H1 (cell line): Measurements from ENCODE around the gene CMIP. TPM values are rescaled to one million over a fixed set of nuclear protein-coding genes. Genes with fewer than 3 reads are reported as not detected.

Source experiments
- CTCF ChIA-PET: fragments of 300-600 bp; sonication (Branson Sonifier 250); formaldehyde crosslinking; loops from one replicate; lab custom pipeline; 2021; ENCODE audit not compliant: partially characterized antibody; lab: Charles Lee
- POLR2A ChIA-PET: fragments of 300-600 bp; sonication (Branson Sonifier 250); formaldehyde crosslinking; loops from one replicate; lab custom pipeline; 2021; ENCODE audit warnings: inconsistent platforms; ENCODE audit not compliant: partially characterized antibody; lab: Charles Lee
- DNase-seq, 2 experiments: peaks; one replicate each; pipeline versions ENCODE4 v3.0.0 to v3.0.0-alpha.2; 2010 to 2022; ENCODE audit warnings: low spot score in 2 of 2, low read depth in 1 of 2, mixed read lengths in 1 of 2
- FAIRE-seq: peaks from 2 replicates; lab custom pipeline; 2011; peaks lifted over from hg19 to GRCh38; lab: Jason Lieb, UNC
- H2AFZ ChIP-seq: 2 replicates; pipeline ENCODE4 v1.8.1; 2012; ENCODE audit warnings: low read length, inconsistent platforms
- H2AK5ac ChIP-seq: 2 replicates; pipeline ENCODE4 v1.6.1; 2013; ENCODE audit warnings: low read depth, low read length
- H2BK120ac ChIP-seq: replicated peaks from 2 replicates; pipeline ENCODE3; 2013; ENCODE audit warnings: low read depth, low read length, inconsistent platforms
- H2BK12ac ChIP-seq: 2 replicates; pipeline ENCODE4 v1.6.1; 2013; ENCODE audit warnings: low read depth, low read length
- H2BK15ac ChIP-seq: 2 replicates; pipeline ENCODE4 v1.6.1; 2013; ENCODE audit warnings: low read length
- H2BK20ac ChIP-seq: 2 replicates; pipeline ENCODE4 v1.6.1; 2013; ENCODE audit warnings: low read length
- H2BK5ac ChIP-seq: 2 replicates; pipeline ENCODE4 v1.6.1; 2013; ENCODE audit warnings: low read depth, low read length
- H3K14ac ChIP-seq: 2 replicates; pipeline ENCODE4 v1.6.1; 2013; ENCODE audit warnings: inconsistent platforms; ENCODE audit not compliant: insufficient read length
- H3K18ac ChIP-seq: 2 replicates; pipeline ENCODE4 v1.6.1; 2013; ENCODE audit warnings: low read length; ENCODE audit errors: extremely low read depth
- H3K23ac ChIP-seq: 2 replicates; pipeline ENCODE4 v1.6.1; 2013; ENCODE audit warnings: inconsistent platforms; ENCODE audit not compliant: insufficient read length
- H3K23me2 ChIP-seq: 2 replicates; pipeline ENCODE4 v1.6.1; 2013; ENCODE audit warnings: low read depth, low read length
- H3K27ac ChIP-seq: 2 replicates; pipeline ENCODE4 v1.6.1; 2011; ENCODE audit warnings: low read depth, low read length, inconsistent platforms
- H3K27me3 ChIP-seq, 4 experiments: replicated peaks in 1 of 4; 1 replicate in 1 of 4; 2 replicates in 3 of 4; pipeline versions ENCODE4 v1.6.1 to v1.8.1; 2011 to 2013; ENCODE audit warnings: low read length in 3 of 4, mild to moderate bottlenecking in 3 of 4, inconsistent platforms in 2 of 4, mixed read lengths in 2 of 4, moderate library complexity in 1 of 4; ENCODE audit not compliant: control insufficient read depth in 3 of 4, insufficient read depth in 3 of 4; ENCODE audit errors: extremely low read depth in 1 of 4
- H3K36me3 ChIP-seq, 4 experiments: 2 replicates each; pipeline versions ENCODE4 v1.6.1 to v1.8.1; 2011 to 2013; ENCODE audit warnings: mild to moderate bottlenecking in 4 of 4, low read length in 3 of 4, moderate library complexity in 2 of 4, control low read depth in 1 of 4, inconsistent platforms in 1 of 4; ENCODE audit not compliant: insufficient read depth in 4 of 4, control insufficient read depth in 2 of 4
- H3K4ac ChIP-seq: replicated peaks from 2 replicates; pipeline ENCODE3; 2013; ENCODE audit warnings: low read length, low read depth, mixed read lengths, inconsistent platforms; ENCODE audit not compliant: insufficient read length
- H3K4me1 ChIP-seq, 4 experiments: replicated peaks in 1 of 4; 1 replicate in 1 of 4; 2 replicates in 3 of 4; pipeline versions ENCODE4 v1.6.1 to v1.8.1; 2011 to 2013; ENCODE audit warnings: low read length in 3 of 4, inconsistent platforms in 2 of 4, mixed read lengths in 1 of 4; ENCODE audit not compliant: insufficient read depth in 4 of 4, control insufficient read depth in 3 of 4
- H3K4me2 ChIP-seq, 2 experiments: 2 replicates each; pipeline versions ENCODE4 v1.6.1 to v1.8.1; 2011 to 2013; ENCODE audit warnings: low read depth in 2 of 2, low read length in 2 of 2, control low read depth in 1 of 2, inconsistent platforms in 1 of 2, mild to moderate bottlenecking in 1 of 2; ENCODE audit not compliant: insufficient read depth in 1 of 2
- H3K4me3 ChIP-seq, 4 experiments: fragments of 200-600, 300-600 bp in 1 of 4; sonication (generic), shearing (Covaris generic), sonication (Bioruptor Twin) in 1 of 4; 2 replicates each; pipeline versions ENCODE4 v1.5.1 to v1.8.1; 2011 to 2016; ENCODE audit warnings: low read length in 4 of 4, low read depth in 3 of 4, control low read depth in 2 of 4, inconsistent platforms in 2 of 4, mild to moderate bottlenecking in 2 of 4, mixed read lengths in 1 of 4, moderate library complexity in 1 of 4; ENCODE audit not compliant: insufficient read depth in 2 of 4; ENCODE audit errors: extremely low read depth in 1 of 4
- H3K56ac ChIP-seq: replicated peaks from 2 replicates; pipeline ENCODE3; 2013; ENCODE audit warnings: low read depth, mild to moderate bottlenecking, mixed read lengths, low read length, inconsistent platforms; ENCODE audit not compliant: insufficient read length
- H3K79me1 ChIP-seq: 2 replicates; pipeline ENCODE4 v1.6.1; 2013; ENCODE audit warnings: low read depth, low read length, control low read depth
- H3K79me2 ChIP-seq, 2 experiments: 2 replicates each; pipeline versions ENCODE4 v1.6.1 to v1.8.1; 2012 to 2013; ENCODE audit warnings: low read length in 2 of 2, mild to moderate bottlenecking in 2 of 2, inconsistent platforms in 1 of 2; ENCODE audit not compliant: insufficient read depth in 2 of 2, control insufficient read depth in 1 of 2
- H3K9ac ChIP-seq, 4 experiments: replicated peaks in 1 of 4; 1 replicate in 1 of 4; 2 replicates in 3 of 4; pipeline versions ENCODE4 v1.6.1 to v1.8.1; 2011 to 2013; ENCODE audit warnings: low read depth in 3 of 4, low read length in 3 of 4, control low read depth in 2 of 4, mild to moderate bottlenecking in 2 of 4, moderate library complexity in 2 of 4, inconsistent platforms in 1 of 4; ENCODE audit errors: extremely low read depth in 1 of 4
- H3K9me3 ChIP-seq, 2 experiments: 2 replicates each; pipeline versions ENCODE4 v1.6.1 to v1.8.1; 2012 to 2013; ENCODE audit warnings: mild to moderate bottlenecking in 2 of 2, moderate library complexity in 2 of 2, control low read depth in 1 of 2, inconsistent platforms in 1 of 2, low read depth in 1 of 2, low read length in 1 of 2, mixed read lengths in 1 of 2; ENCODE audit not compliant: insufficient read depth in 2 of 2
- H4K20me1 ChIP-seq, 2 experiments: replicated peaks in 1 of 2; 2 replicates each; pipeline versions ENCODE3 to v1.8.1; 2011 to 2013; ENCODE audit warnings: inconsistent platforms in 2 of 2, low read length in 2 of 2, mild to moderate bottlenecking in 1 of 2; ENCODE audit not compliant: insufficient read depth in 2 of 2, control insufficient read depth in 1 of 2
- H4K5ac ChIP-seq: 2 replicates; pipeline ENCODE4 v1.6.1; 2013; ENCODE audit warnings: low read length, low read depth, mixed read lengths, inconsistent platforms; ENCODE audit not compliant: insufficient read length
- H4K8ac ChIP-seq: 2 replicates; pipeline ENCODE4 v1.8.0; 2013; ENCODE audit warnings: mild to moderate bottlenecking, moderate library complexity, low read length, inconsistent platforms; ENCODE audit not compliant: insufficient read depth; ENCODE audit errors: extremely low read depth
- H4K91ac ChIP-seq: replicated peaks from 2 replicates; pipeline ENCODE3; 2013; ENCODE audit warnings: low read length, mixed read lengths, inconsistent platforms; ENCODE audit not compliant: insufficient read length
- CBX5 ChIP-seq: fragments of 300-800, 300-1000 bp; sonication (generic); IDR thresholded peaks from 2 replicates; pipeline ENCODE4 v1.7.1; 2016; ENCODE audit warnings: antibody characterized with exemption, low read length, low read depth
- SUZ12 ChIP-seq: fragments of 200-600 bp; sonication (generic); IDR thresholded peaks from 2 replicates; pipeline ENCODE4 v1.6.1; 2012; ENCODE audit warnings: mild to moderate bottlenecking, inconsistent platforms, low read length, moderate library complexity, mixed read lengths
- WGBS, 2 experiments: shearing (Covaris generic) in 1 of 2; methylation state at CpG; one replicate each; pipeline versions ENCODE4 v1.1.6 to v1.1.7; 2013 to 2015; ENCODE audit warnings: low lambda C conversion rate in 2 of 2, mixed read lengths in 2 of 2, inconsistent platforms in 1 of 2, low coverage in 1 of 2, missing lambda C conversion rate in 1 of 2; ENCODE audit not compliant: insufficient replicate concordance in 2 of 2, insufficient coverage in 1 of 2, insufficient read length in 1 of 2; ENCODE audit errors: extremely low coverage in 1 of 2, missing lambda C conversion rate in 1 of 2; 5-methylcytosine and 5-hydroxymethylcytosine counted together
- polyA plus RNA-seq, 7 experiments: library from polyadenylated mRNA; depleted of rRNA in 3 of 7; stranded (reverse) in 5 of 7; unstranded in 2 of 7; fragments of >200 nt in 5 of 7; fragments of 200-250 nt in 2 of 7; gene quantifications; 1 replicate in 5 of 7; 2 replicates in 1 of 7; 4 replicates in 1 of 7; pipeline versions ENCODE4 v1.2.1 to v1.2.3, GENCODE V29; 2011 to 2013; ENCODE audit warnings: missing spikeins in 2 of 7, mixed read lengths in 2 of 7
- total RNA-seq: library from RNA; stranded (reverse); fragmentation: NEBNext Ultra II Directional; extraction: Animal tissue kit (Norgen Biotek cat#: 25700); gene quantifications from 2 replicates; pipeline ENCODE4 v1.2.1, GENCODE V29; 2021
- TF ChIP-seq, protein P1 (sequence below): IDR thresholded peaks from 2 replicates; pipeline ENCODE4 v1.6.1; 2012; ENCODE audit warnings: inconsistent platforms

The CMIP gene
- total and polyA plus RNA-seq, 2 of the 8 experiments (the other 6 are each of a cell fraction or from before 2014, with no cell fraction given) = 7.9 to 53.2 TPM

DNA sequence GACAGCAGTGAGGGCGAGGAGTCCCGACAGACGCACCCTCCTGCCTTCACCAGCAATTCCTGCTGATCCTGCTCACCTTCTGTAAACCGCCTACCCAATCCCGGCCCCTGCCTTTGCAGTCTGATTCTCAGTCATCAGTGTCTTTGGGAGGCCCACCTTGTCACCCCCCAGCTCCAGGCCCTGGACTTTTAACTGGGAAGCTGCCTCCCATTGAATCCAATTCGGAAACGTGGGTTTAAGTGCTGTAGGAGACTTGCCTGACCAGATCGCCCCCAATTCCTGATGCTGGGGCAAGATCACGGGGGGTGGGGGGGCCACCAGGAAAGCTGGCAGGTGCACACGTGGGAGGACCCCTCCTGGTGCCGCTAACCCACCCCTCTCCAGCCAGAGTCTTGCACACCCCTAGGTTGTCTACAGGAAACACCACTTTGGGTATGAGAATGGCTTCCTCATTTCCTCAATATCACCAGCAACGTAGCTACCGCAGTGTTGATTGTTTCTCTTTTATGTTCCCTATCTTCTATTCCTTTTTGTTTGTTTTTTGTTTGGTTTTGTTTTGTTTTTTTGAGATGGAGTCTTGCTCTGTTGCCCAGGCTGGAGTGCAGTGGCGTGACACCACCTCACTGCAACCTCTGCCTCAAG lies 46.6 kb upstream of the CMIP start:
- Histone ChIP-seq H3K18ac (no peak overlapping the region), H4K8ac (peak overlapping the region; percentile 38; the same call in 1 of the 2 replicates), H3K79me1 (no peaks in the 10 kb centered on the region), H3K27ac (no peak overlapping the region), H3K4me2 (no peak overlapping the region), H2BK12ac (no peak overlapping the region), H3K23me2 (no peaks in the 10 kb centered on the region), H2BK120ac (no peak overlapping the region), H3K4me3 (no peak overlapping the region), H3K4ac (no peak overlapping the region), H3K9me3 (0 out of 4 replicates have a peak, but pooled peaks cover 0 to 4% of the 10 kb centered on the region in 2 experiments), H3K79me2 (no peaks in the 10 kb centered on the region), H3K14ac (no peak overlapping the region), H4K91ac (no peak overlapping the region), H2BK15ac (no peak overlapping the region), H3K9ac (no peak overlapping the region), H2AK5ac (no peak overlapping the region), H3K36me3 (no peaks in the 10 kb centered on the region), H4K20me1 (no peaks in the 10 kb centered on the region), H3K56ac (no peak overlapping the region), H4K5ac (no peak overlapping the region), H3K23ac (no peak overlapping the region), H2BK20ac (no peak overlapping the region), H2BK5ac (no peak overlapping the region), H3K4me1 (no peaks in the 10 kb centered on the region), H3K27me3 (no peaks in the 10 kb centered on the region), H2AFZ (no peak overlapping the region)
- ChIA-PET CTCF (interaction anchor here (0.7 kb wide), 1 partner anchor 422 kb away, joined by 3 read pairs; no protein-coding TSS in a partner anchor), POLR2A (interaction anchor here (0.5 kb wide), 1 partner anchor 38 kb away, joined by 3 read pairs; no protein-coding TSS in a partner anchor)
- DNase-seq = no peak
- 87% methylated on average over 14 of the region's 14 CpGs; no CpG with 5 or more reads in 1 of the 2 experiments for WGBS, 2 experiments
- FAIRE-seq = no peak
- no peak for TF ChIP-seq CBX5
- TF ChIP-seq SUZ12 = no peak
- TF ChIP-seq, protein P1, sequence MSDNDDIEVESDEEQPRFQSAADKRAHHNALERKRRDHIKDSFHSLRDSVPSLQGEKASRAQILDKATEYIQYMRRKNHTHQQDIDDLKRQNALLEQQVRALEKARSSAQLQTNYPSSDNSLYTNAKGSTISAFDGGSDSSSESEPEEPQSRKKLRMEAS = no peak
